Testis (tissue), 3 donors: ENCODE results near the gene URM1. TPM values are rescaled to one million over a fixed set of nuclear protein-coding genes. Genes with fewer than 3 reads are reported as not detected.

Experiments used
- DNase-seq: peaks from one replicate; pipeline ENCODE4 v3.0.0-alpha.2; 2019
- H3K27ac ChIP-seq, 2 donors: fragments of 200-600 bp; sonication (generic); one replicate each; pipeline ENCODE4 v1.5.1; 2019
- H3K27me3 ChIP-seq: fragments of 200-600 bp; sonication (generic); one replicate; pipeline ENCODE4 v1.5.1; 2019
- H3K36me3 ChIP-seq: fragments of 200-600 bp; sonication (generic); one replicate; pipeline ENCODE4 v1.5.1; 2017; ENCODE audit warnings: low read depth; ENCODE audit errors: missing control alignments
- H3K4me1 ChIP-seq: fragments of 200-600 bp; sonication (generic); one replicate; pipeline ENCODE4 v1.5.1; 2019
- H3K4me3 ChIP-seq, 2 donors: fragments of 200-600 bp; sonication (generic); one replicate each; pipeline ENCODE4 v1.5.1; 2017 to 2019
- H3K9me3 ChIP-seq: fragments of 200-600 bp; sonication (generic); one replicate; pipeline ENCODE4 v1.5.1; 2017
- POLR2A ChIP-seq: fragments of 450-650 bp; IDR thresholded peaks from one replicate; pipeline ENCODE4 v1.6.1; 2017; ENCODE audit warnings: antibody characterized with exemption, mild to moderate bottlenecking, moderate library complexity
- WGBS, 2 donors: methylation state at CpG; one replicate each; pipeline ENCODE4 v1.1.5; 2018; 5-methylcytosine and 5-hydroxymethylcytosine counted together
- intact Hi-C: fragments of 100-400 bp; cut with DNase I; formaldehyde crosslinking; loops from one replicate; pipeline ENCODE4 v1.15.1; 2023; ENCODE audit warnings: low total_unique reads
- polyA plus RNA-seq: library from polyadenylated mRNA; stranded (reverse); fragments of 350-450 nt; fragmentation: Illumina TruSeq; extraction: RNeasy Lipid Tissue Mini Kit (QIAGEN cat#74804); gene quantifications from one replicate; pipeline ENCODE4 v1.2.3, GENCODE V29; 2014; ENCODE audit warnings: low read depth, low replicate concordance; ENCODE audit not compliant: insufficient read depth
- total RNA-seq, 2 donors: library from RNA; depleted of rRNA; stranded (reverse); fragments of >200 nt; gene quantifications; one replicate each; pipeline ENCODE4 v1.2.3, GENCODE V29; 2016
- TF ChIP-seq, protein P1 (sequence below), 3 experiments: fragments of 450-650 bp in 2 of 3; fragments of 200-600 bp in 1 of 3; sonication (generic) in 1 of 3; IDR thresholded peaks; one replicate each; pipeline ENCODE4 v1.5.1; 2016 to 2019; ENCODE audit warnings: antibody characterized with exemption in 3 of 3, mild to moderate bottlenecking in 2 of 3, moderate library complexity in 1 of 3

The URM1 gene
- total and polyA plus RNA-seq, 3 donors from 2014 or later: 31.5 to 51.1 (median 36.8) TPM

DNA sequence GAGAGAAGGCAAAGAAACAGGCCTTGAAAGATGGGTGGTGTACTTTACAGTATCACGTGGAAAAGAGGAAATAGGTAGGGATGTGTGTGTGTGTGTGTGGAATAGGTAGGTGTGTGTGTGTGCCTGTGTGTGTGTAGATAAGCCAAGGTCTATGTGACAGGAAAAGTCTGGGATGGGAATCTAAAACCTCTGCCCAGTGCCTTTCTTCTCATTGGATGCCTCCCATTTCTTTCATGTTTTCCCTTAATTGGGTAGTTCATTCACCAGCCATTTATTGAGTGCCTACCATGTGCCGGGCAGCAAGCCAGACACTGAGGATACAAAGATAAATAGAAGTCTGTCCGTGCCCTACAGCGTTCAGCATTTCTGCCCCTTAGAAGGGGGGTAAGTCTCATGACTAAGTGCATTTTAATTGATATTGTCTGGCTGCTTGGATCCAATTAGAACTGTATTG, 1.0 kb downstream of the URM1 start:
- no peak for TF ChIP-seq POLR2A
- TF ChIP-seq, protein P1, sequence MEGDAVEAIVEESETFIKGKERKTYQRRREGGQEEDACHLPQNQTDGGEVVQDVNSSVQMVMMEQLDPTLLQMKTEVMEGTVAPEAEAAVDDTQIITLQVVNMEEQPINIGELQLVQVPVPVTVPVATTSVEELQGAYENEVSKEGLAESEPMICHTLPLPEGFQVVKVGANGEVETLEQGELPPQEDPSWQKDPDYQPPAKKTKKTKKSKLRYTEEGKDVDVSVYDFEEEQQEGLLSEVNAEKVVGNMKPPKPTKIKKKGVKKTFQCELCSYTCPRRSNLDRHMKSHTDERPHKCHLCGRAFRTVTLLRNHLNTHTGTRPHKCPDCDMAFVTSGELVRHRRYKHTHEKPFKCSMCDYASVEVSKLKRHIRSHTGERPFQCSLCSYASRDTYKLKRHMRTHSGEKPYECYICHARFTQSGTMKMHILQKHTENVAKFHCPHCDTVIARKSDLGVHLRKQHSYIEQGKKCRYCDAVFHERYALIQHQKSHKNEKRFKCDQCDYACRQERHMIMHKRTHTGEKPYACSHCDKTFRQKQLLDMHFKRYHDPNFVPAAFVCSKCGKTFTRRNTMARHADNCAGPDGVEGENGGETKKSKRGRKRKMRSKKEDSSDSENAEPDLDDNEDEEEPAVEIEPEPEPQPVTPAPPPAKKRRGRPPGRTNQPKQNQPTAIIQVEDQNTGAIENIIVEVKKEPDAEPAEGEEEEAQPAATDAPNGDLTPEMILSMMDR (IDR thresholded peaks at IDR 0.05): no peak
- H3K27ac ChIP-seq: no peak overlapping the region
- intact Hi-C loops: loop anchor here (5.0 kb wide), 1 partner anchor 1600 kb away; no protein-coding TSS in a partner anchor
- no peaks in the 10 kb centered on the region for H3K9me3 ChIP-seq
- no peaks in the 10 kb centered on the region for H3K36me3 ChIP-seq
- no peaks in the 10 kb centered on the region for H3K27me3 ChIP-seq
- DNase-seq: no peak
- peaks cover 14% of the 10 kb centered on the region for H3K4me1 ChIP-seq
- 23 to 41% methylated on average over 4 of the region's 4 CpGs for WGBS, 2 donors
- no peak overlapping the region for H3K4me3 ChIP-seq

DNA sequence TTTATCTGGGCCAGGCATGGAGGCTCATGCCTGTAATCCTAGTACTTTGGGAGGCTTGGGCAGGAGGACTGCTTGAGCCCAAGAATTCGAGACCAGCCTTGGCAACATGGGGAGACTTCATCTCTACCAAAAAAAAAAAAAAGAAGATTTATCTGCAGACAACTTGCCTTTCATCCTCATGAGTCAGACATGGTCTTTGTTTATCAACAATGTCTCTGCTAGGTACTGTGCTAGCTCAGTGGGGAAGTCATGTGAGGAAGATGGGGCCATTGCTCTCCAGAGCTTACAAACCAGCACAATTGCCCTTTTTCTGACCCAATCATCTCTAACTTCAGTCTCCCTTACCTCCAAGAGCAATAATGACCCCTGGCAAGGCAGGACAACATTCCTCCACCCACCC, 1.6 kb downstream of the URM1 start:
- H3K4me3 ChIP-seq: no peak overlapping the region
- TF ChIP-seq, protein P1 (IDR thresholded peaks at IDR 0.05): no peak
- no peak for TF ChIP-seq POLR2A
- intact Hi-C loops: loop anchor here (5.0 kb wide), 1 partner anchor 1600 kb away; no protein-coding TSS in a partner anchor
- DNase-seq: no peak
- H3K4me1 ChIP-seq: peaks cover 14% of the 10 kb centered on the region
- H3K27ac ChIP-seq: no peak overlapping the region
- no peaks in the 10 kb centered on the region for H3K36me3 ChIP-seq
- no peaks in the 10 kb centered on the region for H3K9me3 ChIP-seq
- 75 to 94% methylated on average over 1 of the region's 1 CpG for WGBS, 2 donors
- no peaks in the 10 kb centered on the region for H3K27me3 ChIP-seq

DNA sequence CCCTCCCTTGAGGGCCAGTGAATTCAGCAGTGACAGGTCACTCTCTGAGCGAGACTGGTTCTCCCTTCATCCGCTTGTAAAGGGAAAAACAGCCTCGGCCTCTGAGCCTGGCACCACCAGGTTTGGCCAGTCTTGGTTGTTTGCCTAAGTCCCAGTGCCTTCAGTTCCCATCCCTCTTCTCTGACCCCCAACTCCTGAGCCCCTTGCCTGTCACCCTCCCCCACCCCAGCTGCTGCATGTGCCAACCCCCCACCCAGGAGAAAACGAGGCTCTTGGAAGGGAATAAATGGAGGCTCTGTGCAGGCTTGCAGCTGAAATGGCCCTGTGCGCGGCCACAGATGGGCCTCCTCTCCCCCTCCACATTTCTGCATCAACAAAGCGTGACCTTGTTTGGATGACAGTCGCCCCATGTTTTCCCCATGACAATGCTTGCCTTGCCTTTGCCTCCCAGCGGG, 3.1 kb downstream of the URM1 start:
- H3K27ac ChIP-seq: no peak overlapping the region
- no peaks in the 10 kb centered on the region for H3K27me3 ChIP-seq
- H3K9me3 ChIP-seq: no peaks in the 10 kb centered on the region
- 79 to 88% methylated on average over 9 of the region's 9 CpGs for WGBS, 2 donors
- no peak for TF ChIP-seq POLR2A
- TF ChIP-seq, protein P1 (IDR thresholded peaks at IDR 0.05): no peak
- H3K4me1 ChIP-seq: peaks cover 14% of the 10 kb centered on the region
- no peaks in the 10 kb centered on the region for H3K36me3 ChIP-seq
- H3K4me3 ChIP-seq: no peak overlapping the region
- intact Hi-C loops: loop anchor here (5.0 kb wide), 1 partner anchor 1602 kb away; no protein-coding TSS in a partner anchor
- no peak for DNase-seq

DNA sequence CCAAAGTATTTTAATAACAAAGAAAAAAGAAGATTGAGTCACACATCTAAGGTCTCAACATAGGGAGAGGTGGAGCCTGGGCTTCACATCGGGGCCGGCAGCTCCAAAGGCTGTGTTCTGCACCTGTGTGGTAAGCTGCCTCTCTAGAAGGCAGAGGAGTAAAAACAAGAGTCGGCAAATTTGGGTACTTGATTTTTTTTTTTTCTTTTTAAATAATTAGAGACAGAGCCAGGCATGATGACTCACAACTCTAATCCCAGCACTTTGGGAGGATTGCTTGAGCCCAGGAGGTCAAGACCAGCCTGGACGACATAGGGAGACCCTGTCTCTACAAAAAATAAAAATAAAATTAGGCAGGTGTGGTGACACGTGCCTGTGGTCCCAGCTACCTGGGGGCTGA, 4.7 kb downstream of the URM1 start:
- Histone ChIP-seq H3K9me3 (no peaks in the 10 kb centered on the region), H3K36me3 (no peaks in the 10 kb centered on the region), H3K27me3 (no peaks in the 10 kb centered on the region), H3K4me3 (no peak overlapping the region), H3K4me1 (peaks cover 9% of the 10 kb centered on the region), H3K27ac (no peak overlapping the region)
- intact Hi-C loops: no loop called here
- DNase-seq: no peak
- WGBS, 2 donors: 82 to 84% methylated on average over 5 of the region's 5 CpGs
- TF ChIP-seq POLR2A: no peak

DNA sequence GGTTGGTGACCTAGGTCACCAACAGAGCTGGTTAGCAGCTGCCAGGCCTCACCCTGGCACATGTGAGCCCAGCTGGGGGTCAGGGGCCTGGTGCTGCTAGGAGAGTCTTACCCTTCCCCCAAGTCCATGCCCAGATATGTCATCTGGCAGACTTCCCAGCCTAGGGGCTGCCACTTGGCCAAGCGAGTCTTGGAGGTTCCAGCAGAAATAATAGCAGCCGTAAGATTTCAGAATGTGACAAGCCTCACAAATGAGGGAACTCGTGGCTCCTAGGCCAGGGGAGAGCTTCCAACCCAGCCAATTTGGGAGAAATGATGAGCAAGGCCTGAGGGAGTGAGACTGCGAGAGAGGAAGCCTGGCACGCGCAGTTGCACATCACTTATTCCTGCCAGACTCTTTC, 11.1 kb downstream of the URM1 start:
- no peak overlapping the region for H3K27ac ChIP-seq
- no peak overlapping the region for H3K4me3 ChIP-seq
- TF ChIP-seq, protein P1 (IDR thresholded peaks at IDR 0.05): no peak
- no peak for TF ChIP-seq POLR2A
- no peaks in the 10 kb centered on the region for H3K4me1 ChIP-seq
- no peaks in the 10 kb centered on the region for H3K9me3 ChIP-seq
- intact Hi-C loops: no loop called here
- no peaks in the 10 kb centered on the region for H3K27me3 ChIP-seq
- DNase-seq: no peak
- 76 to 78% methylated on average over 5 to 6 of the region's 6 CpGs for WGBS, 2 donors
- H3K36me3 ChIP-seq: no peaks in the 10 kb centered on the region
